Measurements from ENCODE around the gene CINP.
"Not testable (repeated sequence)": the region's sequence is repeated elsewhere in the genome, so short reads cannot be mapped to it uniquely, and the experiment has no call there.

Gene CINP

DNA sequence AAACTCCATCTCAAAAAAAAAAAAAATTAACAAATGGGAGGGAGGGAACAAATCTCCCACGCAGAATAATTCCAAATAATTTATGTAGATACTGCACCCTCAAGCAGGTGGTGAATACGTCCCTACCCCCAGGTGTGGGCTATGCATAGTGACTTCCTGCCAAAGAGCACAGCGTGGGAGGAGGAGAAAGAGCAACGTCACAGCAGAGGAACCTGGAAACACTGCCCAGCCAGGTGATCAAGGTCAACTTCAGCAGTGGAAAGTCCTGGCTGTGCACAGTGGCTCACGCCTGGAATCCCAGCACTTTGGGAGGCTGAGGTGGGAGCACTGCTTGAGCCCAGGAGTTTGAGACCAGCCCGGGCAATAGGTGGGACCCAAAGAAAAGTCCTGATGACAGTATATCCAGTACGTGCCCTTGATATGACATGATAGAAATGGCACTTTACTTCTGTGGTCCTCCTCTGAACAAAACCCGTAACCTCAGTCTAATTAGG, 9.5 kb downstream of the CINP start:
- no peak for DNase-seq (ENCODE audit: low read depth in 2 of 2)

DNA sequence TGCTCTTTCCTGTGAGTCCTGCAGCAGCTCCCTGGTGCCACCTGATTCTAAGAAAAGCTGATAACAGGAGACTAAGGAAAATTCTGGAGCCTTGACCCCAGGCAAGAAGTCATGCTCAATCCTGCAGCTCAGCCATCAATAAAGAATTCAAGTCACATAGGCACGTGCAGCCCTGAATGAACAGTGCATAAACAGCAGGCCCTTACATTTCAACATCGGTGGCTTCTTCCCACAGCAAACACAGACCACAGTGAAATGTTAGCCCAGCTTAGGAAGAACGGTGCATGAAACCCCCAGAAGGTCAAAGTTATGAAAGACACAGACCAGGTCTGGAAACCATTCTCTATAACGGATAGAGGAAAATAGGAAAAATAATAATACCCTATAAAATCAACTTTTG, 10.5 kb downstream of the CINP start:
- DNase-seq (ENCODE audit: low read depth in 2 of 2) = no peak

DNA sequence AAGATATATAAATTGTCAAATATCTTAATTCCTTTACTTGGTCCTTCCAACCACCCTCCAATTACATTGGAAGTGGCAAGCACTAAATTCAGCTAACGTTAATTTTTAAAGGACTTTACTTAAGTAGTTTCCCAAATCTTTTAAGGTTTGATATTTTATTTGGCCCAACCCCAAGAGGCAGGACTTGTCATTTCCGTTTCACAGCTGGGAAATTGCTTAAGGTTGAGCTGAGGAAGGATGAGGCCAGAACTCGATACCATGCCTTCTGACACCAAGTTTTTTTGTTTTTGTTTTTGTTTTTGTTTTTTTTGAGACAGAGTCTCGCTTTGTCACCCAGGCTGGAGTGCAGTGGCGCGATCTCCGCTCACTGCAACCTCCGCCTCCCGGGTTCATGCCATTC, 11.1 kb downstream of the CINP start:
- not testable (repeated sequence) for DNase-seq (ENCODE audit: low read depth in 2 of 2)

DNA sequence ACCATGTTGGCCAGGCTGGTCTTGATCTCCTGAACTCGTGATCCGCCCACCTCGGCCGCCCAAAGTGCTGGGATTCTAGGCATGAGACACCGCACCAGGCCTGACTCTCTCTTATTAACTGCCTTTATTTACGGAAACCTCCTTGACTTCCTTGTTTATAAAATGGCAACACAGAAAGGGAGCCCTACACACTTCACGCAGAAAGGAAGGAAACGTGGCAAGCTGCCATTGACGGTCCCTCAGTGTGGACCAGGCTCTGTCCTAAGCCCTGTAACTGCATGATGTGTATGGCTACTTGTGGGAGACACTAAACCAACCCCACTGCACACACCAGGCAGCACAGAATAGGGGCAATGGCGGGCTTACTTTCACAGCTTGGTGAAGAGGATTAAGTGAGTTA, 11.7 kb downstream of the CINP start:
- no peak for DNase-seq (ENCODE audit: low read depth in 2 of 2)

DNA sequence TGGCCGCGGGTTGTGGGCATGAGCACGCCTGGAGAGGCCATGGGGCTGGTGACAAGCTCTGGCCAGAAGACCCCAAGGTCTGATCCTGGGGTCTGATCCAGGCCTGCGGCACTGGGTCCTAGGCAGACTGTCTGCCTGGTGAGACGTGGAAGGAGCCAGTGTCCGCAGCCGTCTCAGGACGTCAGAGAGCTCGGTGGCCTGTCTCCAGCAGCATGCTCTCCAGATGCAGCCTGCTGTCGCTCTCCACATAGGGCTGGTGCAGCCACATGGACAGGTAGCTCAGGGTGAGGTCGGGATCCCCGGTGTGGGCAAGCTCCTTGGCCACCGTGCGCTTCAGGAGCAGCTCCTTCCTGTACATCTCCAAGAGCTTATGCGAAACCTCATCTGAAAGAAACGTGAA, 14.3 kb downstream of the CINP start:
- DNase-seq (ENCODE audit: low read depth in 2 of 2) = no peak

DNA sequence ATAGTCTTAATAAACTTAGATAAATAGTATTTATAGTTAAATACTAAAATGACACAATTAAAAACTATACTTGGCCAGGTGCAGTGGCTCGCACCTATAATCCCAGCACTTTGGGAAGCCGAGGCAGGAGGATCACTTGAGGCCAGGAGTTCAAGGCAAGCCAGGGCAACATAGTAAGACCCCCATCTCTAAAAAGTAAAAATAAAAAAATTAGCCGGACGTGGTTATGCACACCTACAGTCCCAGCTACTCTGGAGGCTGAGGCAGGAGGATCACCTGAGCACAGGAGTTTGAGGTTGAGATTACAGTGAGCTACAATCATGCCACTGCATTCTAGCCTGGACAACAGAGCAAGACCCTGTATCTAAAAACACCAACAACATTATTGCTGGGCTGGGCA, 16.0 kb downstream of the CINP start:
- no peak for DNase-seq (ENCODE audit: low read depth in 2 of 2)

DNA sequence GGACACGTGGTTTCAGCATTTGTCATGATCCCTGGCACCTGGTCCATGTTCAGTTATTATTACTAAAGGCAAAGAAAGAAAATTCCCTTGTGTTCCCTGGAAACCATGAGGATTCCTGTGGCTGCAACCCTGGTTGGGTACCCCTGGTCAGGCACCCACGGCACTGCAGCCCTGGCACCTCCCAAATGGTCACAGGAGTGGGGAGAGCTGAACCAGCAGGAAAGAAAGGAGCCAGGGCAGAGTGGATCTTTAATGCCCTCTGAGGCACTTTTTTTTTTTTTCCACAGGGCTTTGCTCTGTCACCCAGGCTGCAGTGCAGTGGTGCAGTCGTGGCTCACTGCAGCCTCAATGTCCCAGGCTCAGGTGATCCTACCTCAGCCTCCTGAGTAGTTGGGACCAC, 17.5 kb downstream of the CINP start:
- no peak for DNase-seq (ENCODE audit: low read depth in 2 of 2)

DNA sequence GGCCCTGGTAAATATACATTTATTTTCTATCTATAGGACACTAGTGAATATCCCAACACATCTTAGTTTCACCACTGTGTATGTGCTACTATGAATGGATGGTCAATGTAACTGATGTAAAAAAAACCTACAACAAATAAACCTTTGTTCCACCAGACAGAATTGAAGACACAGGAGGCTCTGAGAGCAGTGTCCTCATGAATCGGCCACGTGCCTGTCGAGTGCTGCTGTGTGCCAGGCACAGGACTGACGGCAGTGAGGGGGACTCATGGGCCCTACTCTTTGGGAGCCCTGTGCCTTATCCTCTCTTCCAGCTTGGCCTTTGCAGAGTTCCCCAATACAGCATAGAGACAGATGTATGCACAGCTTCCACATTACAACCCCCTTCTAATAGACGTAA, 18.2 kb downstream of the CINP start:
- no peak for DNase-seq (ENCODE audit: low read depth in 2 of 2)

DNA sequence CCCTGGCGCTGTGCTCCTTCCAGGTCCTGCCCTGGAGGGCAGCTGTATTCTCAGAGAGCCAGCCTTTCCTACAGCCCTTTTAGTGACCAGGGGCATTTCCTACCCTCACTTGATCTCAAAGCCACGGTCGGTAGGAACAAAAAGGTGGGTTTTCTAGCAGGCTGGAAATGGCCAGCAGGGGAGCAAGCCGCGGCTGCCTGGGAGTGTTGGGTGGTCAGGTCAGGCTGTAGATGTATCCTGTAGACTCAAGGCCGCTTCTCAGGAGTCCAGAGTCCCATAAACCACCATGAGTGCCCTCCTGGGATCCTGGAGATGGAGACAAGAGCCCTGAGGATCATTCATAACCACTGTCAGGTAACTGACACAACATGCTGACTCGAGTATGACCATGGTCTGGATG, 18.6 kb downstream of the CINP start:
- no peak for DNase-seq (ENCODE audit: low read depth in 2 of 2)

DNA sequence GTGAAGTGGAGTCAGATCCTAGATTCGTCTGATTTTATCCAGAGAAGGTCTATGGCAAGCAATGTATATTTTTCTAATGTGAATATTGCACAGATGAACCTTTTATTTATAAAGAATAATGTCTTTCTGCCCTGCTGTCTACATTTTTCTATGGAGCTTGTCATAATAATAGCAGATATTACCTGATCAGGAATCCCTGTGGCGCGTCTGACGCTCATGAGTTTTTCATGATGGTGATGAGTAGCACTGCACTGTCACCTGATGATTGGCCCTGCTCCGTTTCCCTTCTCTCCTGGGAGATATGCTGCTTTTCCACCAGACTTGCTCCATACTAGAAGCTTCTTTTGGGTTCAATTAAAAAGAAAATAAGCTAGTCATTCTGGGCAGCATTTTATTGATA, 20.5 kb downstream of the CINP start:
- DNase-seq (ENCODE audit: low read depth in 2 of 2) = no peak

DNA sequence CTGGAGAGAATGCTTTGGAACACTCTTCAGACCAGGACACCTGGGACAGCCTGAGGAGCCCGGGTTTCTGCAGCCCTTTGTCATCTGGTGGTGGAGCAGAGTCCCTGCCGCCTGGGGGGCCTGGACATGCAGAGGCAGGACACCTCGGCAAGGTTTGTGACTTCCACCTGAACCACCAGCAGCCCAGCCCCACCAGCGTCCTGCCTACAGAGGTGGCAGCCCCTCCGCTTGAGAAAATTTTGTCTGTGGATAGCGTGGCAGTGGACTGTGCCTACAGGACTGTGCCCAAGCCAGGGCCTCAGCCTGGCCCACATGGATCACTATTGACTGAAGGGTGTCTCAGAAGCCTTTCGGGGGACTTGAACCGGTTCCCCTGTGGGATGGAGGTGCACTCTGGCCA, 21.1 kb downstream of the CINP start:
- no peak for DNase-seq (ENCODE audit: low read depth in 2 of 2)

DNA sequence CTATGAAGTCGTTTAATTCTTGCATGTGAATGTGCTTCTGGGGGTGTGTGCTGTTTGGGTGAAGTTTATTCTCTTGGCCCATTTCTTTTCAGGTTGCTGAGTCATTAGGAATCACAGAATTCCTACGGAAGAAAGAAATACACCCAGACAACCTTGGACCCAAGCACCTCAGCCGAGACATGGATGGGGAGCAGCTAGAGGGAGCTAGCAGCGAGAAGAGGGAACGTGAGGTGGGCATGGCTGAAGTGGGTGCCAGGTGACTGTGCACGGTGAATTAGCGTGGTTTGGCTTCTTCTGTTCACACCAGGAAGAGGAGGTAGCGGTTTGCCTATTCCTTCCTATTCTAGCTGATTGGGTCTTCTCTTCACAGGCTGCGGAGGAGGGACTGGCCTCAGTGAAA, 24.0 kb downstream of the CINP start:
- no peak for DNase-seq (ENCODE audit: low read depth in 2 of 2)

DNA sequence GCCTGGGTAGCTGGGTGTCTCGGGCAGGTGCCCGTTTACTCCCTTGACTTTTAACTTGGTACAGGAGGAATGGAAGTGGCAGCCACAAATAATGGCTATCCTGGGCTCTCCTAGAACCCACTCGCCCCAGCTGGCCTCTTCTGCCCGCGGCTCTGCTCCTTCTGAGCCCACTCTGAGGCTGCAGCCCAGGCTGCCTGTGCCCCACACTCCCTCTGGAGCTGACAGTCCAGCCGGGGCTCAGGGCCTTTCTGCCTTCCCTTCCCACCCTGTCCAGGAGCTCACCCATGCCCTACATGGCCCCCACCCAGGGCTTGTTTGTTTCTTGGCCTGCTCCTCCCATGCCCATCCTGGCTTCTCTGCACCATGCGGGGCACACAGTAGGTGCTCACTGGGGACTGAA, 27.5 kb downstream of the CINP start:
- DNase-seq (ENCODE audit: low read depth in 2 of 2) = no peak

DNA sequence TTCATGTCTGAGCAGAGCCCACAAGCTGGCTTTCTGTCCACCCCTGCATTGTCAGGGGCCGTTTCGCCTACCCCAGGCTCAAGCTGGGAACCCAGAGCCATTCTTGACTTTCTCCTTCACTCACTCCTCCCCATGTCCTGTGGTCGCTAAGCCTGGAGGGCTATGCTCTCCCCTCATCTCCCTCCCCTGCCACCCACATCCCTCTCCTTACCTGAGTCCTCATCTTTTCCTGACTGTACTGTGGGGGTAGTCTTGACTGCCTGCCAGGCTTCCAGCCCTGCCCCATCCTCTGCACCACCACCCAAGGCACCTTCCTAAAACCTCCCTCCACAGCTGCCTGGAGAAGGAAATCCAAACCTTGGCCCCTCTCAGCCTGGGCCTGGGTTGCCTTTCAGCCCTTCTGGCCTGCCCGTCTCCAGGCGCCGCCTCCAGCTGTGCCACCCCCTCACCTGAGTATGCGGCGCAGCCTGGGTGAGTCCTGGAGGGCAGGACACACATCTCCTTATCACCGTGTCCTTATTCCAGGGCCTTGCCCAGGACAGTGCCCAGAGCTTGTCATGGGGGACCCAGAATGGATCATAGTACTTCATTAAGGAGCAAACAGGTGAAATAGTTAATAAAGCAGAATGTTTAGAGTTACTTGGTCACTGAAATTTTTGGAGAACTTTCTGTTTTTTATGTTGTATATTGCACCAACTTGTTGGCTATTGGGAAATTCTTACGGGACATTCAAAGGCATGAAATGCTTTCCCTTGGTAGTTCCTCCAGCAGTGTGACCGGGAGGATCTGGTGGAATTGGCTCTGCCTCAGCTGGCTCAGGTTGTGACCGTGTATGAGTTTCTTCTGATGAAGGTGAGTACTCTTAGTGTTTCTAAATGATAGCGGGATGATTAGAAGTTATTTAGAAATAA, 28.6 kb downstream of the CINP start:
- DNase-seq (ENCODE audit: low read depth in 2 of 2) = no peak

DNA sequence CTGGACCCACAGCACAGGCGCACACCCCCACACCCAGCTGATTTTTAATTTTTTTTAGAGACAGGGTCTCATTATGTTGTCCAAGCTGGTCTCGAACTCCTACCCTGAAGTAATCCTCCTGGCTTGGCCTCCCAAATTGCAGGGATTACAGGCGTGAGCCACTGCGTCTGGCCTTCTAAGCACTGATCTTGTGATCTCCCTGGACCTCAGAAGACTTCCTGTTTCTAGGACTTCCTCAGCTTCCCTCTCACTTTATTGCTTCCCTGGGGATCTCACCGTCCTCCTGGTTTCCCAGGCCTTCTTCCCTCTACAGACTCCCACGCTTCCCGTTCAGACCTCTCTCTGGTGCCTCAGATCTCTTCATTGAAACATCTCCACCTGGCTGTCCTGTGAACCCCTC, 29.3 kb downstream of the CINP start:
- DNase-seq (ENCODE audit: low read depth in 2 of 2) = no peak

DNA sequence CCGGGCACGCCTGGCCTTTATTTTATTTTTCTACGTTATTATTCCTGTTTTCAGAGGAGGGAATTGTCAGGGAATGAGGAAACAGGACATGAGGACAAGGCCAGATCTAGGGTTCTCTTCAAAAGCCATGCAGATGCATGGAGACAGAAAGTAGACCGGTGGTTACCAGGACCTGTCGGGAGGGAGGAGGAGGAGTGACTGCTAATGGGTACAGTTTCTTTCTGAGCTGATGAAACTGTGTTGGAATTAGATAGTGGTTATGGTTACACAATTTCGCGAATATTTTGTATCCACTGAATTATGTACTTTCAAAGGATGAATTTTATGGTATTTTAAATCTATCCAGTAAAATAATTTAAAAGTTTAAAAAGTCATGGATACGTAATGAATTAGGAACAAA, 31.9 kb downstream of the CINP start:
- no peak for DNase-seq (ENCODE audit: low read depth in 2 of 2)

DNA sequence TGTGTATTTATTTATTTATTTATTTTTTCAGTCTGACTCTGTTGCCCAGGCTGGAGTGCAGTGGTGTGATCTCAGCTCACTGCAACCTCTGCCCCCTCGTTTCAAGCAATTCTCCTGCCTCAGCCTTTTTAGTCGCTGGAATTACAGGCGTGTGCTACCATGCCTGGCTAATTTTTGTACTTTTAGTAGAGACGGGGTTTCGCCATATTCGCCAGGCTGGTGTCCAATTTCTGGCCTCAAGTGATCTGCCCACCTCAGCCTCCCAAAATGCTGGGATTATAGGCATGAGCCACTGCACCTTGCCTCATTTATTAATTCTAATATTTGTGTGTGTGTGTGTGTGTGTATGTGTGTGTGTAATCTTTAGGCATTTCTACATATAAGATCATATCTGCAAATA, 33.3 kb downstream of the CINP start:
- DNase-seq (ENCODE audit: low read depth in 2 of 2) = not testable (repeated sequence)

DNA sequence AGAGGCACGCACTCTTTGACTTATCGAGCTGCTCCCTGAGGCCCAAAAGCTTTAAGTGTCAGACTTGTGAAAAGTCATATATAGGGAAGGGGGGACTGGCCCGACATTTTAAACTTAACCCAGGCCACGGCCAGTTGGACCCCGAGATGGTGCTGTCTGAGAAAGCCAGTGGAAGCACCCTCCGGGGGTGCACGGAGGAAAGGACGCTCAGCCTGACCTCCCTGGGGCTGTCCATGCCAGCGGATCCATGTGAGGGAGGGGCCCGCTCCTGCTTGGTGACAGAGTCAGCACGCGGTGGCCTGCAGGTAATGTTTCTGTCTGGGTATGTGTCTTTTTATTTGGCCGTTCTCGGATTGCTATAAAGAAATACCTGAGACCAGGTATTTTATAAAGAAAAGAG, 36.1 kb downstream of the CINP start:
- DNase-seq (ENCODE audit: low read depth in 2 of 2) = no peak

DNA sequence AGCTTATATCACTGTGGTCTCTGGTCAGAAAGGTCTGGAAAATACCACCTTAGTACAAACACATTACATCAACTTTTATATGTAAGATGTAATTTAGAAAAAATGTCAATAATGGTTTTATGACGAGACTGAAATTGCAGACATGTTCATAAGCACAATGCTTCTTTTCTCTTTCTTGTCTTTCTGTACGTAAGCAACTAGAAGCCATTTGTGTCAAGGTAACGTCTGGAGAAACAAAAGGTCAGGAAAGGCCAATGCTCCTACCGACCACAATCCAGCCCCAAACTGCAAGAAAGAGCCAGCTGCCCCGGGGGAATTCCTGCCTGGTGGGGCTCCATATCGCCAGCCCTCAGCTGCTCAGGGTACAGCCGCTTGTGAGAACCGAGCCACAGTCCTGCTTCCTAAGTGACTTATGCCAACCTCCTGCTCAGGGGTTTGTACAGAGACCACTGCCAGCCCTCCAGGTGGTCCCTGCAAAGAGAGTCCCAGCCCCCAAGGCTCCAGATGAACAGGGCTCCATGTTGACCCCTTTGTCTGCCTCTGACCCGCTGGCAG, 36.8 kb downstream of the CINP start:
- DNase-seq (ENCODE audit: low read depth in 2 of 2) = no peak

DNA sequence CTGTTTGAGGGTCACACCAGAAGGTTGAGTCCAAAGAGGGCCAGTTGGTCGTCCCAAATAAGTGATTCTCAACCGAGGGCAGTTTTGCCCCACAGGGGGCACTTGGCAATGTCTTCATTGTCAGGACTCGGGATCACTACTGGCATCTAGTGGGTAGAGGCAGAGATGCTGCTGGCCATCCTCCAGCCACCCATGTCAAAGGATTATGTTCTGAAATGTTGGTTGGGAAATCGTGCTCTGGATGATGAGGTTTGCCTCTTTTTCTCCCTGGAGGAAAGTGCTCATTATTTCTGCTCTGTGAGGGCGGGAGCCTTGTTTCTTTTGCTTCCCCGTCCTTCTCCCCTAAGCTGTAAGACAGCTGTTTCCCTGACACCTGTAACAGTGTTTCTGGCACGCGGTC, 39.6 kb downstream of the CINP start:
- no peak for DNase-seq (ENCODE audit: low read depth in 2 of 2)

DNA sequence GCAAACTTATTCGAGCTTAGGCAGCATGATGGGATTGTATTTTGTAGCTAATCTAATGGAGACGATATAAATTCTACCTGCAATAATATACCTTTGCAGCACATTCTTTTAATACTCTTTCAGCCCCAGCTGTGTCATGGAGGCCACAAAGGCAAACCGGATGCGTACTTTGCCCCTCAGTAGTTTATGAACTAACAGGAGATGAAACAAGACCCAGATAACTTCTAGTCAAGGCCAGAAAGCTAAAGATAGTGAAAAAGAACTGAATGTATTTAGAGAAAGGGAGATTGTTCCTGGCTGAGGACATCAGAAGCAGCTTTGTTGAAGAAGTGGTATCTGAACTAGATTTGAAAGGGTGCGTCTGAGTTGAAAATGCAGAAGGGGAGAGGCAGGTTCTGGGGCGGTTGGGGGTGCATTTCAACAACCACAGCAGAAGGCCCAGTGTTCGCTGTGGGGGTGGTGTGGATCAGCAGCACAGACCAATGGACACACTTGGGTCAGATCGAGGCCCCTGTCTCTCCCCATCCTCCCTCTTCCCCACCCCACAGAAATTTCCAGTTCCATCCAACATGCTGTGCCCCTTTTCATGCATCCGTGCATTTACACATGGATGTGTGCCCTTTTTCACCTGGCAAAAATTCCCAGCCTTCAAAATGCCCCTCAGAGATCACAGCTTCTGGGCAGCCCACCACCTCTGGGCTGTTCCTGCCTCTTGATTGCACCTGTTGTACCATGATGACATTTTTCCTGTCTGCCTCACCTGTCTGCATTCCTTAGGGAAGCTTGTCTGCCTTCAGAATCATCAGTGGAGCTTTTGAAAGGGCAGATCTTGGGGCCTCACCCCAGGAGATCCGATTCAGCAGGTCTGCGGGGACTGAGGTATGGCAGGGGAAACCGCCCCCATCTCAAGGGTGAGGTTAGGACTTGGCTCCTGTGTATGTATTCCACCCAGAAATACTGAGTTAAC, 41.0 kb downstream of the CINP start:
- DNase-seq (ENCODE audit: low read depth in 2 of 2) = no peak
